MM.1S (cell line): ENCODE measurements around the gene MYH7.

Experiments used
- CTCF ChIP-seq: fragments of 300-600 bp; sonication (generic); IDR thresholded peaks from 2 replicates; pipeline ENCODE4 v1.5.1; 2016; ENCODE audit warnings: antibody characterized with exemption, low read length, mixed read lengths
- EZH2phosphoT487 ChIP-seq: fragments of 300-600 bp; sonication (generic); IDR thresholded peaks from 2 replicates; pipeline ENCODE4 v1.6.1; 2018; ENCODE audit warnings: antibody characterized with exemption, low read length

- TF ChIP-seq CTCF = no peak
- TF ChIP-seq EZH2phosphoT487 = no peak
These were observed 63.6 kb downstream of the MYH7 start for GRCh38 chr14:23371865-23372264.
